Activated CD4-positive, CD25-positive, alpha-beta regulatory T cell treated with anti-CD3 and anti-CD28 coated beads, Interleukin-2, amount 50 U/mL, for 16 hours (primary cell): ENCODE measurements around the gene POTEI.
"Not testable (repeated sequence)": the region's sequence is repeated elsewhere in the genome, so short reads cannot be mapped to it uniquely, and the experiment has no call there.

Source experiments
- DNase-seq: peaks from one replicate; pipeline ENCODE4 v3.0.0-alpha.2; 2020; ENCODE audit warnings: low read depth, low spot score

The POTEI gene

DNA sequence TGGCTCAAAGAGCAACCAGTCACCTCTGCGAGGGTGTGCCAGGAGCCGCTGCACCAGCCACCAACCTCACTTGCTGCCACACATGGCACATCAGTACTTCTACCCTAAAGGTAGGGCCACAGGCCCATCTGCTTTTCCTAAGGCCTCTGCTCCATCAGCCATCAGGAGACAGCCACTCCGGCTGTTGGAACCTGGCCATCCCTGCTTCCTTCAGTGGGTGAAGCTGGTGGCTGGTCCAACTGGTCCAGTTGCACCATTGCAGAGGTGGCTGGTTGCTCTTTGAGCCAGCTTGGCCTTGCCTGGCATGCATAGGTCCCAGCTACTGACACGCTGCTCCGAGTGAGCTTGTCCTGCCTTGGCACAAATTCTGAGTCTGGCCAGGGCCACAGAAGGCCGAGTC lies 53.7 kb downstream of the POTEI start:
- not testable (repeated sequence) for DNase-seq

DNA sequence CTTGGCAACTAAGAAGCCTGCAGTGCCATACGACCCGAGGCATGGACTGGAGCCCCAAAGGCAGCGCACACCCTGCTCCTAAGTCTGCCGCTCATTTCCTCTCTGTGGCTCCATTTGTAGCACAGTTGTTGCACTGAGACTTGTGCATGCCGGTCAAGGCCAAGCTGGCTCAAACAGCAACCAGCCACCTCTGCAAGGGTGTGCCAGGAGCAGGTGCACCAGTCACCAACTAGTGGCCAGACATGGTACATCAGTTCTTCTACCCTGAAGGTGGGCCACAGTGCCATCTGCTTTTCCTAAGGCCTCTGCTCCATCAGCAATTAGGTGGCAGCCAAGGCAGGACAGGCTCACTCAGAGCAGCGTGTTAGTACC lies 54.4 kb downstream of the POTEI start:
- not testable (repeated sequence) for DNase-seq

DNA sequence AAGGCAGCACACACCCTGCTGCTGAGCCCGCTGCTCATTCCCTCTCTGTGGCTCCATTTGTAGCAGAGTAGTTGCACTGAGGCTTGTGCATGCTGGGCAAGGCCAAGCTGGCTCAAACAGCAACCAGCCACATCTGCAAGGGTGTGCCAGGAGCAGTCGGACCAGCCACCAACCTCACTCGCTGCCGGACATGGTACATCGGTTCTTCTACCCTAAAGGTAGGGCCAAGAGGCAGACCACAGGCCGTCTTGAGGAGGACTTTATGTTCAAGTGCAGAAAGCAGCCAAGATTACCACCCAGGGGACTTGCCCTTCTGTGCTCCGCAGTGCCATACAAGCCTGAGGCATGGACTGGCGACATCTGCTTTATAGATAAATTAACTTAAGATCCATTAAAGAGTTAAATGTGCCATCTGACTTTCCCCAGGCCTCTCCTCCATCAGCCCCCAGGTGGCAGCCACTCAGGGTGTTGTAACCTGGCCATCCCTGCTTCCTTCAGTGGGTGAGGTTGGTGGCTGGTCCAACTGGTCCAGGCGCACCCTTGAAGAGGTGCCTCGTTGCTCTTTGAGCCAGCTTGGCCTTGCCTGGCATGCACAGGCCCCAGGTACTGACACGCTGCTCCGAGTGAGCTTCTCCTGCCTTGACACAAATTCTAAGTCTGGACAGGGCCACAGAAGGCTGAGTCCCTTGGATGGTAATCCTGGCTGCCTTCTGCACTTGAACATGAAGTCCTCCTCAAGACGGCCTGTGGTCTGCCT lies 55.0 kb downstream of the POTEI start:
- DNase-seq, result not testable (repeated sequence)

DNA sequence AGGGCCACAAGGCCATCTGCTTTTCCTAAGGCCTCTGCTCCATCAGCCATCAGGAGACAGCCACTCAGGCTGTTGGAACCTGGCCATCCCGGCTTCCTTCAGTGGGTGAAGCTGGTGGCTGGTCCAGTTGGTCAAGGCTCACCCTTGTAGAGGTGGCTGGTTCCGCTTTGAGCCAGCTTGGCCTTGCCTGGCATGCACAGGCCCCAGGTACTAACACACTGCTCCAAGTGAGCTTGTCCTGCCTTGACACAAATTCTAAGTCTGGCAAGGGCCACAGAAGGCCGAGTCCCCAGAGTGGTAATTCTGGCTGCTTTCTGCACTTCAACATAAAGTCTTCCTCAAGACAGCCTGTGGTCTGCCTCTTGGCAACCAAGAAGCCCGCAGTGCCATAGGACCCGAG lies 56.2 kb downstream of the POTEI start:
- DNase-seq, result not testable (repeated sequence)

DNA sequence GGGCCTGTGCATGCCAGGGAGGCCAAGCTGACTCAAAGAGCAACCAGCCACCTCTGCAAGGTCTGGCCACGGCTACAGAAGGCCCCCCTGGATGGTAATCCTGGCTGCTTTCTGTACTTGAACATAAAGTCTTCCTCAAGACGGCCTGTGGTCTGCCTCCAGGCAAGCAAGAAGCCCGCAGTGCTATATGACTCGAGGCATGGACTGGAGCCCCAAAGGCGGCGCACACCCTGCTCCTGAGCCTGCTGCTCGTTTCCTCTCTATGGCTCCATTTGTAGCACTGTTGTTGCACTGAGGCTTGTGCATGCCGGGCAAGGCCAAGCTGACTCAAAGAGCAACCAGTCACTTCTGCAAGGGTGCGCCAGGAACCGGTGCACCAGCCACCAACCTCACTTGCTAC lies 57.3 kb downstream of the POTEI start:
- DNase-seq, result not testable (repeated sequence)

DNA sequence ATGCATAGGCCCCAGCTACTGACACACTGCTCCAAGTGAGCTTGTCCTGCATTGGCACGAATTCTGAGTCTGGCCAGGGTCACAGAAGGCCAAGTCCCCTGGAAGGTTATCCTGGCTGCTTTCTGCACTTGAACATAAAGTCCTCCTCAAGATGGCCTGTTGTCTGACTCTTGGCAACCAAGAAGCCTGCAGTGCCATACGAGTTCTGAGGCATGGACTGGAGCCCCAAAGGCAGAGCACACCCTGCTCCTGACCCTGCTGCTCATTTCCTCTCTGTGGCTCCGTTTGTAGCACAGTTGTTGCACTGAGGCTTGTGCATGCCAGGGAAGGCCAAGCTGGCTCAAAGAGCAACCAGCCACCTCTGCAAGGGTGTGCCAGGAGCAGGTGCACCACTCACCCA lies 57.9 kb downstream of the POTEI start:
- not testable (repeated sequence) for DNase-seq

DNA sequence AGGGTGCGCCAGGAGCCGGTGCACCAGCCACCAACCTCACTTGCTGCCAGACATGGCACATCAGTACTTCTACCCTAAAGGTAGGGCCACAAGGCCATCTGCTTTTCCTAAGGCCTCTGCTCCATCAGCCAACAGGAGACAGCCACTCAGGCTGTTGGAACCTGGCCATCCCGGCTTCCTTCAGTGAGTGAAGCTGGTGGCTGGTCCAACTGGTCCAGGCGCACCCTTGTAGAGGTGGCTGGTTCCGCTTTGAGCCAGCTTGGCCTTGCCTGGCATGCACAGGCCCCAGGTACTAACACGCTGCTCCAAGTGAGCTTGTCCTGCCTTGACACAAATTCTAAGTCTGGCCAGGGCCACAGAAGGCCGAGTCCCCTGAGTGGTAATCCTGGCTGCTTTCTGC lies 58.8 kb downstream of the POTEI start:
- not testable (repeated sequence) for DNase-seq

DNA sequence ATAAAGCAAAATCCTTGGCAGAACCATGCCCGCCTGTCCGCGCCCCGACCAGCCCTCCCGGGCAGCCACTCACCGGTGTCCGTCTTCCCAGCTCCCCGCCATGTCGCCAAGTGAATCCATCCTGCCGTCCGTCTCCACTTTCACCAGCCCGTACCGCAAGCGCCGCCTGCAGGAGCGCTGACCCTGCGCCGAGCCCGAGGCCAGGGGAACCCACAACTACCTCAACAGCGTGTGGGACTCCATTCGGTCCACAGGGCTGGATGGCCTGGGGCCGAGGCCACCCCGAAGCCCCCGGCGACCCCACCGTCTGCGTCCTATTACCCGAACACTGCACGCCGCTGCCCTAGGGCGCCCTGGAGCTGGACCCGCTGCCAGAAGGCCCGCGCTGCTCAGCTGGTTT lies 81.5 kb downstream of the POTEI start:
- not testable (repeated sequence) for DNase-seq

DNA sequence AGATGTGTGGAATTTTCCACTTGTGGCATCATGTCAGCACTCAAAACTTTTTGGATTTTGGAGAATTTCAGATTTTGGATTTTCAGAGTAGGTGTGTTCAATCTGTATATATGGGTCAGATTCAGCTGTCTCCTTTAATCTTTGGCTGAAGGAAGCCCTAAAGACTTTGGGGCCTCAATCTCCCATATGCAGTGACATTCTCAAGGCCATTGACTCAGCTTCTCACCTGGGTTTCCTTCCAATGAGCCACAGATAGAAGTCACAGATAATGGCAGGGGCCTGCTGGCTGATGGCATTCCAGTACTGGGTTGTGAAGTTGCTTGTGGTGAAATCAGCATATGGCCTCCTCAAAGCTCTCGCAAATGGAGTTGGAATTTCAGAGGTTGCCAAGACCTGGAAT lies 90.3 kb downstream of the POTEI start:
- not testable (repeated sequence) for DNase-seq

DNA sequence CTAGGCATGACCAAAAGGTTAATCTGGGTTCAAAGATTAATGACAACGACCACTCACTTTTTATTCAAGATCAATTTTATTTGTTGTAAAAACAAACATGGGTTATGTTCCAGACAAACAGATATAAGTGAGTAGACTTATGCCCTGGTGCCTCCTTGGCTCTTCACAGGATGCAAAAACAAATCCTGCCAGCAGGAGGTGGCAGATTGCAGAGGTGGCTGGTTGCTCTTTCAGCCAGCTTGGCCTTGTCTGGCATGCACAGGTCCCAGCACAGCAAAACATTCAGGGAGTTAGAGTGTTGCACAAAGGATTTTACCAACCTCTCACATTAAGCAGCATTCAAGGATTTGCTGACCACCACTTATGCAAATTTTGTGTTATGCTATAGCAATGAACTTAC lies 92.4 kb downstream of the POTEI start:
- not testable (repeated sequence) for DNase-seq
